Lung (tissue), 12 donors: ENCODE results near the gene CAP1. TPM values are rescaled to one million over a fixed set of nuclear protein-coding genes. Genes with fewer than 3 reads are reported as not detected.
A peak's percentile ranks its signal among the peaks of the same experiment; 100 is the strongest.
"Not testable (repeated sequence)": the region's sequence is repeated elsewhere in the genome, so short reads cannot be mapped to it uniquely, and the experiment has no call there.

ENCODE experiments used
- ATAC-seq: fragments of 200-7000 bp; cut with Tn5 transposase; one replicate; pipeline ENCODE4 v1.9.1; 2020; ENCODE audit warnings: moderate number of reproducible peaks; ENCODE audit not compliant: insufficient read depth, low FRiP score
- DNase-seq, 3 donors: peaks; one replicate each; pipeline ENCODE4 v3.0.0-alpha.2; 2013 to 2017
- H3K27ac ChIP-seq, 2 donors: one replicate each; pipeline ENCODE4 v1.5.1; 2013; ENCODE audit warnings: mild to moderate bottlenecking in 2 of 2, moderate library complexity in 2 of 2, control low read depth in 1 of 2, inconsistent platforms in 1 of 2, low read depth in 1 of 2, low read length in 1 of 2
- H3K27me3 ChIP-seq, 3 donors: one replicate each; pipeline ENCODE4 v1.5.1; 2013; ENCODE audit warnings: low read length in 2 of 3; ENCODE audit not compliant: control insufficient read depth in 3 of 3, insufficient read depth in 3 of 3
- H3K36me3 ChIP-seq, 4 donors: one replicate each; pipeline ENCODE4 v1.5.1; 2013; ENCODE audit warnings: low read length in 4 of 4, mild to moderate bottlenecking in 1 of 4, moderate library complexity in 1 of 4; ENCODE audit not compliant: control insufficient read depth in 4 of 4, insufficient read depth in 4 of 4
- H3K4me1 ChIP-seq, 5 donors: one replicate each; pipeline ENCODE4 v1.5.1; 2013; ENCODE audit warnings: low read length in 5 of 5, mild to moderate bottlenecking in 2 of 5, moderate library complexity in 1 of 5; ENCODE audit not compliant: control insufficient read depth in 5 of 5, insufficient read depth in 5 of 5
- H3K4me3 ChIP-seq: one replicate; pipeline ENCODE4 v1.5.1; 2013; ENCODE audit warnings: mild to moderate bottlenecking, control low read depth, moderate library complexity
- H3K9ac ChIP-seq, 2 donors: one replicate each; pipeline ENCODE4 v1.5.1; 2013; ENCODE audit warnings: low read length in 2 of 2, control low read depth in 1 of 2; ENCODE audit not compliant: insufficient read depth in 1 of 2
- H3K9me3 ChIP-seq, 4 donors: one replicate each; pipeline ENCODE4 v1.5.1; 2013; ENCODE audit warnings: low read length in 3 of 4, mild to moderate bottlenecking in 1 of 4, moderate library complexity in 1 of 4; ENCODE audit not compliant: control insufficient read depth in 4 of 4, insufficient read depth in 3 of 4
- WGBS, 2 donors: extraction: QIAGEN DNeasy Blood & Tissue Kit; methylation state at CpG; one replicate each; pipeline ENCODE4 v1.1.7; 2013; 5-methylcytosine and 5-hydroxymethylcytosine counted together
- polyA plus RNA-seq, 2 donors: library from polyadenylated mRNA; stranded (reverse); fragments of 200-250 nt; gene quantifications; one replicate each; pipeline ENCODE4 v1.2.1, GENCODE V29; 2013
- total RNA-seq, 2 donors: library from RNA; depleted of rRNA in 1 of 2; stranded (reverse); fragments of >200 nt in 1 of 2; gene quantifications; one replicate each; pipeline ENCODE4 v1.2.1, GENCODE V29; 2014 to 2021
- TF ChIP-seq, protein P1 (sequence below): IDR thresholded peaks from 2 replicates; pipeline ENCODE4 v1.5.1; 2012; ENCODE audit warnings: mild to moderate bottlenecking; ENCODE audit errors: control extremely low read depth, extremely low read depth
- donor health status: control.
- donor health status: control.
- donor health status: Bipolar disorder and iron deficiency.
- donor health status: healthy.
- donor health status: DM: yes; HTN: yes; CAD: no.

The CAP1 gene
- total and polyA plus RNA-seq, 4 donors = 109 to 454 (median 285) TPM

DNA sequence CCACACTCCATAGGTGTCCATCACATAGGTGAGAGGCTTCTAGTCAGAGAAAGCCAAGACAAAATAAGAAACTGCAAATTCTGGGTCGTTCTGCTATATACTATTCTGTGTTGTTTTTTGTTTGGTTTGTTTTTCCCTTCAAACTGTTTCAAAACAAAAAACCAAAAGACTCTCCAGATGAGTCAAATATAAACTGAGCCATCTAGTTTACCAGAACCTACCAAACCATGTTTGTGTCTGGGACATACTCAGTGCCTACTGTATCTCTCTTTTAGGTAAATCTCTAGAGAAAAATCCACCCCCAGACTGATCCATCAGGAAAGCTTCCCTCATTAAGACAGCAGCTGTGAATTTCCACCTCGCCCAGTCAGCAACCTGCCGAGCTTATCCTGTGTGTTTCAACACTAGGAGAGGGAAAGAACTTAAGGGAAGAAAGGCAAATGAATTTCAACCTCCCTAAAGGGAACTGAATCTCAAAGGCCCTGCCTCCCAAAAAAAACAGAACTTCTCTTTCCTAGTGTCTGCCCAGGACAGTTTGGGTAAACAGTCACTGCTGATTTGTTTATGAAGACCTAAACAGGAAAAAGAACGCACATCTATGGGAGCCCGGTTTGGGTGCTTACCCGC, 39.4 kb downstream of the CAP1 start:
- Histone ChIP-seq H3K9me3 (no peaks in the 10 kb centered on the region), H3K9ac (no peak overlapping the region), H3K27me3 (no peaks in the 10 kb centered on the region), H3K27ac (no peak overlapping the region), H3K36me3 (peaks cover 0 to 27% (median 15%) of the 10 kb centered on the region in 4 donors), H3K4me3 (no peak overlapping the region), H3K4me1 (no peaks in the 10 kb centered on the region)
- no peak for ATAC-seq
- no peak for DNase-seq
- WGBS, 2 donors = 44 to 60% methylated on average over 6 of the region's 6 CpGs
- TF ChIP-seq, protein P1, sequence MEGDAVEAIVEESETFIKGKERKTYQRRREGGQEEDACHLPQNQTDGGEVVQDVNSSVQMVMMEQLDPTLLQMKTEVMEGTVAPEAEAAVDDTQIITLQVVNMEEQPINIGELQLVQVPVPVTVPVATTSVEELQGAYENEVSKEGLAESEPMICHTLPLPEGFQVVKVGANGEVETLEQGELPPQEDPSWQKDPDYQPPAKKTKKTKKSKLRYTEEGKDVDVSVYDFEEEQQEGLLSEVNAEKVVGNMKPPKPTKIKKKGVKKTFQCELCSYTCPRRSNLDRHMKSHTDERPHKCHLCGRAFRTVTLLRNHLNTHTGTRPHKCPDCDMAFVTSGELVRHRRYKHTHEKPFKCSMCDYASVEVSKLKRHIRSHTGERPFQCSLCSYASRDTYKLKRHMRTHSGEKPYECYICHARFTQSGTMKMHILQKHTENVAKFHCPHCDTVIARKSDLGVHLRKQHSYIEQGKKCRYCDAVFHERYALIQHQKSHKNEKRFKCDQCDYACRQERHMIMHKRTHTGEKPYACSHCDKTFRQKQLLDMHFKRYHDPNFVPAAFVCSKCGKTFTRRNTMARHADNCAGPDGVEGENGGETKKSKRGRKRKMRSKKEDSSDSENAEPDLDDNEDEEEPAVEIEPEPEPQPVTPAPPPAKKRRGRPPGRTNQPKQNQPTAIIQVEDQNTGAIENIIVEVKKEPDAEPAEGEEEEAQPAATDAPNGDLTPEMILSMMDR = no peak

DNA sequence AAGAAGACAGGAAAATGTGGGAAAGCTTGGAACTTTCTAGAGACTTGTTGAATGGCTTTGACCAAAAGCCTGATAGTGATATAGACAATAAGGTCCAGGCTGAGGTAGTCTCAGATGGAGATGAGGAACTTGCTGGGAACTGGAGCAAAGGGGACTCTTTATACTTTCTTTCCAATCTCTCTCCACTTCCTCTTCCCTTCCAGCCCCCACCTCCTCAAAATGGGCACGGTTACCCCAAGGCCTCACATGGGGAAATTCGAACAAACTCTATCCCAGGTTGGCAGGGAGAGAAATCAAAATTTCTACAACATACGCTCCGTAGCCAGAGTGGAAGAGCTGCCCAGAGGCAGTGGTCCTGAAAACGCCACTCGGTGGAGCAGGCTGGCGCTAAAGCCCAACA, 41.3 kb downstream of the CAP1 start:
- no peak for DNase-seq
- H3K36me3 ChIP-seq = peaks cover 0 to 21% (median 14%) of the 10 kb centered on the region in 4 donors

GRCh38 chr1:40084750-40085149, 44.2 kb downstream of the CAP1 start:
- not testable (repeated sequence) for H3K4me3 ChIP-seq, H3K9ac ChIP-seq, H3K27ac ChIP-seq, ATAC-seq, H3K27me3 ChIP-seq, H3K4me1 ChIP-seq, H3K9me3 ChIP-seq
- H3K36me3 ChIP-seq = peaks cover 6 to 28% (median 16%) of the 10 kb centered on the region in 4 donors
- TF ChIP-seq, protein P1 = peak; percentile 74
- DNase-seq = peak; percentile 51 to 61 (median 56)
- WGBS, 2 donors = 30 to 32% methylated on average over 11 of the region's 11 CpGs

More for the DNA sequence above, 41.3 kb downstream of the CAP1 start:
- H3K9ac ChIP-seq = no peak overlapping the region
- 50 to 57% methylated on average over 7 of the region's 7 CpGs for WGBS, 2 donors
- H3K9me3 ChIP-seq = no peaks in the 10 kb centered on the region
- TF ChIP-seq, protein P1 = no peak
- no peaks in the 10 kb centered on the region for H3K27me3 ChIP-seq
- H3K27ac ChIP-seq = no peak overlapping the region
- H3K4me3 ChIP-seq = no peak overlapping the region
- H3K4me1 ChIP-seq = no peaks in the 10 kb centered on the region
- no peak for ATAC-seq
